Measurements from ENCODE around the gene MZF1. TPM values are rescaled to one million over a fixed set of nuclear protein-coding genes. Genes with fewer than 3 reads are reported as not detected.
A peak's percentile ranks its signal among the peaks of the same experiment; 100 is the strongest.

The MZF1 gene
- total and polyA plus RNA-seq, 11 donors = 6.2 to 12.5 (median 9.1) TPM

- H3K36me3 ChIP-seq = peaks cover 0 to 17% (median 9%) of the 10 kb centered on the region in 9 donors
- peaks cover 0 to 21% (median 0%) of the 10 kb centered on the region in 9 donors for H3K27me3 ChIP-seq
- 4 to 6% (median 5%) methylated on average over 25 to 40 of the region's 40 CpGs for WGBS, 4 donors
- peak in 3 of 5 donors; percentile 29 to 75 (median 41) for DNase-seq
- intact Hi-C loops (cut with DNase I) = no loop called here
- ATAC-seq = no peak
- H3K4me3 ChIP-seq = peak overlapping the region; percentile 29 to 62 (median 50)
- peaks cover 8 to 37% (median 32%) of the 10 kb centered on the region in 12 donors for H3K4me1 ChIP-seq
- no peaks in the 10 kb centered on the region for H3K9me3 ChIP-seq
- TF ChIP-seq POLR2A (IDR thresholded peaks at IDR 0.05) (no peak), CTCF (IDR thresholded peaks at IDR 0.05) (no peak)
- peak overlapping the region in 5 of 12 donors; percentile 24 to 62 (median 44) for H3K27ac ChIP-seq
Observed at GRCh38 chr19:58563034-58563573, 10.0 kb downstream of the MZF1 start.

GRCh38 chr19:58562122-58563033, 10.8 kb downstream of the MZF1 start:
- H3K27me3 ChIP-seq = peaks cover 0 to 21% (median 0%) of the 10 kb centered on the region in 9 donors
- peaks cover 0 to 14% (median 6%) of the 10 kb centered on the region in 9 donors for H3K36me3 ChIP-seq
- peak in 4 of 5 donors; percentile 40 to 75 (median 56) for DNase-seq
- H3K4me1 ChIP-seq = peaks cover 8 to 41% (median 34%) of the 10 kb centered on the region in 12 donors
- ATAC-seq = peak in 1 of 4 donors; percentile 3
- H3K9me3 ChIP-seq = no peaks in the 10 kb centered on the region
- peak overlapping the region in 8 of 12 donors; percentile 22 to 62 (median 46) for H3K27ac ChIP-seq
- TF ChIP-seq POLR2A (IDR thresholded peaks at IDR 0.05) = no peak
- TF ChIP-seq CTCF (IDR thresholded peaks at IDR 0.05) = no peak
- H3K4me3 ChIP-seq = peak overlapping the region; percentile 29 to 62 (median 50)
- intact Hi-C loops (cut with DNase I) = no loop called here
- WGBS, 4 donors = 4 to 13% (median 6%) methylated on average over 51 to 107 of the region's 107 CpGs

GRCh38 chr19:58561373-58562121, 11.6 kb downstream of the MZF1 start:
- peaks cover 11 to 50% (median 42%) of the 10 kb centered on the region in 12 donors for H3K4me1 ChIP-seq
- H3K27ac ChIP-seq = peak overlapping the region in 5 of 12 donors; percentile 22 to 62 (median 44)
- intact Hi-C loops (cut with DNase I) = no loop called here
- peaks cover 0 to 21% (median 0%) of the 10 kb centered on the region in 9 donors for H3K27me3 ChIP-seq
- ATAC-seq (no peak), DNase-seq (peak in 2 of 5 donors; percentile 25 to 30)
- TF ChIP-seq CTCF (IDR thresholded peaks at IDR 0.05) = no peak
- peaks cover 0 to 10% (median 6%) of the 10 kb centered on the region in 9 donors for H3K36me3 ChIP-seq
- WGBS, 4 donors = 54 to 65% (median 57%) methylated on average over 16 of the region's 16 CpGs
- H3K9me3 ChIP-seq = no peaks in the 10 kb centered on the region
- peak overlapping the region in 10 of 12 donors; percentile 31 to 62 (median 52) for H3K4me3 ChIP-seq
